ENCODE data around the gene MSANTD1.
A peak's percentile ranks its signal among the peaks of the same experiment; 100 is the strongest.

MSANTD1 gene

GRCh38 chr4:3271131-3271530 lies 22.2 kb downstream of the MSANTD1 start:
- TF ChIP-seq, protein P1, sequence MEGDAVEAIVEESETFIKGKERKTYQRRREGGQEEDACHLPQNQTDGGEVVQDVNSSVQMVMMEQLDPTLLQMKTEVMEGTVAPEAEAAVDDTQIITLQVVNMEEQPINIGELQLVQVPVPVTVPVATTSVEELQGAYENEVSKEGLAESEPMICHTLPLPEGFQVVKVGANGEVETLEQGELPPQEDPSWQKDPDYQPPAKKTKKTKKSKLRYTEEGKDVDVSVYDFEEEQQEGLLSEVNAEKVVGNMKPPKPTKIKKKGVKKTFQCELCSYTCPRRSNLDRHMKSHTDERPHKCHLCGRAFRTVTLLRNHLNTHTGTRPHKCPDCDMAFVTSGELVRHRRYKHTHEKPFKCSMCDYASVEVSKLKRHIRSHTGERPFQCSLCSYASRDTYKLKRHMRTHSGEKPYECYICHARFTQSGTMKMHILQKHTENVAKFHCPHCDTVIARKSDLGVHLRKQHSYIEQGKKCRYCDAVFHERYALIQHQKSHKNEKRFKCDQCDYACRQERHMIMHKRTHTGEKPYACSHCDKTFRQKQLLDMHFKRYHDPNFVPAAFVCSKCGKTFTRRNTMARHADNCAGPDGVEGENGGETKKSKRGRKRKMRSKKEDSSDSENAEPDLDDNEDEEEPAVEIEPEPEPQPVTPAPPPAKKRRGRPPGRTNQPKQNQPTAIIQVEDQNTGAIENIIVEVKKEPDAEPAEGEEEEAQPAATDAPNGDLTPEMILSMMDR (conservative IDR thresholded peaks at IDR 0.05), result no peak

DNA sequence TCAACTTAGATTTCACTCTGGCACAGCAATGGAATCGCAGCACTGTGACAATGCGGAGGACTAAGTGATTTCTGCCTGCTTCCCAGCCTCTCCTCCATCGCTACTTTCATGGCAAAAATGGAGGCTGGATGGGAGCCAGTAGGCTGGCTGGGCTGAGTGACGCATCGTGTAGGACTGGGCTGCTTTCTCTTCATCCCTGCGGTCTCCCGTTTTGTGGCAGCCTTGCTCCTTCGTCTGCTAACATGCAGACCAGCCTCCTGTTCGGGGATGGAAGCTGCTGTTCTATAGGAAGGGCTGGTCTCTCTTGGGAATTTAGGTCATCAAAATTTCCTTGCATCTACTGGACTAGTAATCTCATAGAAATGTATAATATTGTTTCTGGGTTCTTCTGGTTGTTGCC lies 28.0 kb downstream of the MSANTD1 start:
- TF ChIP-seq, protein P1 (conservative IDR thresholded peaks at IDR 0.05), result no peak
- no peak overlapping the region for H3K27ac ChIP-seq

More at GRCh38 chr4:3271131-3271530, 22.2 kb downstream of the MSANTD1 start:
- H3K27ac ChIP-seq, result no peak overlapping the region

DNA sequence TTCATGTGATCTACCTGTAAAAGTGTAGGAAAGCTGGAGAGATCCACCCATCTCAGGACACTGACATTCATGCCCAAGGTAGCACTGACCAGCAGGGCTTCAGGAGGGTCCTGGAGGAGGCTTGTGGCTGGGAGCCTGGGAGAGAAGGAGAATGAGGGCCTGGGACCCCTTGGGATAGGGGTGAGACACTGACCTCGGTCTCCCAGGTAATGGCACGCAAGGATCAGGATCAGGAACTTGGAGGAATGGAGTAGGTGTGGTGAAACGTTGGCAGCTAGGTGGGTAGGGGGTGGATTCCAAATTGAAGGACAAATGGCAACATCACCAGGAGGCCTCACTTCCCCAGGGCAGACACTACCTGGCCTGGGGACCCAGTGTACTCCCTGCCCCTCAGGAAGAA lies 31.5 kb downstream of the MSANTD1 start:
- TF ChIP-seq, protein P1 (conservative IDR thresholded peaks at IDR 0.05), result no peak
- peak overlapping the region; percentile 63 for H3K27ac ChIP-seq

DNA sequence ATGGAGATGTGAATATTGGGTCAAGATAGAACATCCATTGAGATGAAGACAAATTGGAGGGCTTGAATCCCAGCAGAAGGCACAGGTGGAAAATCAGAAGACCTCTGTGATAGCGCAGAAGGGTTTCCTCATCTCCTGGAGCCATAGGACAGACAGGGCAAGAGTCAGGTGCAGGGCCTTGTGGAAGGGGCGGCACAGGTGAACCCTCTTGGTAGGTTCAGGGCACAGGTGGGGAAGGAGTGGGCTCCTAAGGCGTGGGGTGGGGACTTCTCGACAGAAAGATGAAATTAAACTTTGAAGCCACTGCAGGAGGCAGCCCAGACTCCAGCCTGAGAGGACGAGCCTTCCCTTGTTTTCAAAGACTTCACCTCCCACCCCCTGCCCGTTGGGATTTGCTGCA lies 34.5 kb downstream of the MSANTD1 start:
- no peak overlapping the region for H3K27ac ChIP-seq
- TF ChIP-seq, protein P1 (conservative IDR thresholded peaks at IDR 0.05), result no peak

DNA sequence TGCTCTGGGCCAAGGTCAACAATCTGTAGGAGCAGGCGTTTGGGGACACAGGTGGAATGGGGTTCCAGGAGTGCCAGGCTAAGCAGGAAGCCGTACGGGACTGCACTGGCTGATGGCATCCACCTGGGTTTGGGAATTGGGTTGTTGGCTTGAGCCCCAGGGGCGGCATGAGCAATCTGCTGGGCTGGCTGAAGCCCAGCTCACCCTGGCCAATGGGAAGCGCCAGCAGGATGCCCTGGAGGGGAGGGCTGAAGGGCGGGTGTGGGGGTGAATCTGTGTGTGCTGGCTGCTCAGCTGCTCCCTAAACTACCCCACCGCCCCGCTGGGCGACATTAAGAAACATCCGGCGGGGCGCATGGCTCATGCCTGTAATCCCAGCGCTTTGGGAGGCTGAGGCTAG lies 35.0 kb downstream of the MSANTD1 start:
- TF ChIP-seq, protein P1 (conservative IDR thresholded peaks at IDR 0.05), result no peak
- no peak overlapping the region for H3K27ac ChIP-seq

DNA sequence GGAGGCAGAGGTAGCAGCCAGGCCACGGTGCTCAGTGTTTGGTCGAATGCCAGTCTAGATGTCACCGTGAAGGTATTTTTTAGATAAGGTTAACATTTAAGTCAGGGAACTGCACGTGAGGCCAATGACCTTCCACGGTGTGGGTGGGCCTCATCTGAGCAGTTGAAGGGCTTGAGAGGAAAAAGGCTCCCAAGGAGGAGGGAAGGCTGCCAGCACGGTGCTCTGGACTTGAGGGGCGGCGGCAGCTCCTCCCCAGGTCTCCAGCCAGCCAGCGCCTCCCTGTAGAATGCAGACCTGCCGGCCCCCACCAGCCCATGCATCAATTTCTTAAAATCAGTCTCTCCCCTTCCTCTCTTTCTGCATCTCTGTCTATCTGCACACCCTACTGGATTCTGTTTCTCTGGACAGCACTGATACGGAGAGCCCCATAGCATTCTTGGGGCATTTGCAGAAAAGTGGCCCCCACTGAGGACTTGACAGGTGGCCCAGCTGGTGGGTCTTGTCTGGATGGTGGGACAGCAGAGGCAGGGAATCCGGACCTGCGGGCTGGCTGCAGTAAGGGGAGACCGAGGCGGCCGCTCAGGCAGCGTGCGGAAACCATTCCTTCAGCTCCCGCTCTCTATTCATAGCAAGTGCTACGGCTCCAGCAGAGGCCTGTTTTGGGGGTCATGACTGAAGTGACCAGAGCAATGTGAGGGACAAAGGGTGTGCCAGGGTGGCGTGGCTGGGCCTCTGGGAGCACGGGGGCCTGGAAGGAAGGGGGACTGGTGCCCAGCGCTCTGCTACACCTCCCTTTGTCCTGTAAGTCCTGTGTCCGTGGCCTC lies 36.0 kb downstream of the MSANTD1 start:
- TF ChIP-seq, protein P1 (conservative IDR thresholded peaks at IDR 0.05), result no peak
- H3K27ac ChIP-seq, result no peak overlapping the region

GRCh38 chr4:3285558-3286334 lies 36.8 kb downstream of the MSANTD1 start:
- TF ChIP-seq, protein P1 (conservative IDR thresholded peaks at IDR 0.05), result no peak
- no peak overlapping the region for H3K27ac ChIP-seq
